Astrocyte of the spinal cord (primary cell): ENCODE results near the gene ZNF487.

ENCODE experiments used
- DNase-seq: peaks from one replicate; pipeline ENCODE4 v3.0.0; 2011; ENCODE audit warnings: low read depth, low spot score
- H3K4me3 ChIP-seq: 2 replicates; pipeline ENCODE4 v1.5.1; 2011; ENCODE audit warnings: low read depth, mild to moderate bottlenecking, low read length, moderate library complexity
- CTCF ChIP-seq: IDR thresholded peaks from 2 replicates; pipeline ENCODE4 v1.5.1; 2012; ENCODE audit warnings: low read depth, mild to moderate bottlenecking, low read length, inconsistent platforms
- in situ Hi-C: cut with HindIII; loops from 2 replicates; pipeline ENCODE4 v1.10.0; 2017; ENCODE audit warnings: low sequenced_read_pairs

ZNF487 gene

GRCh38 chr10:43524434-43525247 lies 87.7 kb downstream of the ZNF487 start:
- peak; percentile 6 for DNase-seq
- H3K4me3 ChIP-seq: no peak overlapping the region
- in situ Hi-C loops: no loop called here
- no peak for TF ChIP-seq CTCF
